ENCODE measurements around the gene KLF11.
"Not testable (repeated sequence)": the region's sequence is repeated elsewhere in the genome, so short reads cannot be mapped to it uniquely, and the experiment has no call there.

Gene KLF11

DNA sequence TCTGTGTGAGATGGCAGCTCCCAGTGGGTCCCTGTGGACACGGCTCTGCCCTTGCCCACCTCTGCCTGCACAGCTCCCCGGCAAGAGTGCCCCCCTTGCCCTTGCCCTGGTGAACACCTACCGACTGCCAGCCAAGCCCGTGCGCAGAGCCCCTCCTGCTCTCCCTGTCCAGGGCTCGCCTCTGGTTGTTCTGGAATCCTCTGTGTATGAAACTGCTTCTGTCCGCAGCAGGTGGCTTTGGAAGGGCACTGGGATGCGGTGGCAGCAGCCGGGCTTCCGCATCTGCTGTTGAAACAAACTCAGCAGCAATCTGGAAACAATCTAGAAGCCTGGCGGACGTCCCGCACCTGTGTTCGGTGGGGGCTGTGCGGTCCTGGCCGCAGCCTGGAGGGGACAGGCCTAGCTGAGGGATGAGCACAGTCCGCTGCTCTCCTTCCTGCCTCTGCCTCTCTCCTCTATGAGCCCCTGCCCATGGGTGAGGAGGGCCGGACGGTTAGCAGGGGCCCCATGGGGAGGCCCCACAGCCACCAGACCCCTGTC lies 34.0 kb upstream of the KLF11 start:
- Histone ChIP-seq H3K9me3 (ENCODE audit: control insufficient read depth in 2 of 2, low read length in 2 of 2) (no peaks in the 10 kb centered on the region), H3K9ac (ENCODE audit: low read depth in 1 of 2, low read length in 2 of 2) (no peak overlapping the region), H3K36me3 (ENCODE audit: control insufficient read depth in 2 of 2, insufficient read depth in 2 of 2, low read length in 2 of 2) (no peaks in the 10 kb centered on the region), H3K4me3 (ENCODE audit: low read length in 2 of 2) (no peak overlapping the region), H3K27ac (ENCODE audit: low read depth in 2 of 2, low read length in 2 of 2) (no peak overlapping the region), H3K4me1 (ENCODE audit: control insufficient read depth in 2 of 2, insufficient read depth in 2 of 2, low read length in 2 of 2) (peaks cover 2 to 6% of the 10 kb centered on the region in 2 donors), H3K27me3 (ENCODE audit: control insufficient read depth in 2 of 2, insufficient read depth in 2 of 2, low read length in 2 of 2) (no peaks in the 10 kb centered on the region)

DNA sequence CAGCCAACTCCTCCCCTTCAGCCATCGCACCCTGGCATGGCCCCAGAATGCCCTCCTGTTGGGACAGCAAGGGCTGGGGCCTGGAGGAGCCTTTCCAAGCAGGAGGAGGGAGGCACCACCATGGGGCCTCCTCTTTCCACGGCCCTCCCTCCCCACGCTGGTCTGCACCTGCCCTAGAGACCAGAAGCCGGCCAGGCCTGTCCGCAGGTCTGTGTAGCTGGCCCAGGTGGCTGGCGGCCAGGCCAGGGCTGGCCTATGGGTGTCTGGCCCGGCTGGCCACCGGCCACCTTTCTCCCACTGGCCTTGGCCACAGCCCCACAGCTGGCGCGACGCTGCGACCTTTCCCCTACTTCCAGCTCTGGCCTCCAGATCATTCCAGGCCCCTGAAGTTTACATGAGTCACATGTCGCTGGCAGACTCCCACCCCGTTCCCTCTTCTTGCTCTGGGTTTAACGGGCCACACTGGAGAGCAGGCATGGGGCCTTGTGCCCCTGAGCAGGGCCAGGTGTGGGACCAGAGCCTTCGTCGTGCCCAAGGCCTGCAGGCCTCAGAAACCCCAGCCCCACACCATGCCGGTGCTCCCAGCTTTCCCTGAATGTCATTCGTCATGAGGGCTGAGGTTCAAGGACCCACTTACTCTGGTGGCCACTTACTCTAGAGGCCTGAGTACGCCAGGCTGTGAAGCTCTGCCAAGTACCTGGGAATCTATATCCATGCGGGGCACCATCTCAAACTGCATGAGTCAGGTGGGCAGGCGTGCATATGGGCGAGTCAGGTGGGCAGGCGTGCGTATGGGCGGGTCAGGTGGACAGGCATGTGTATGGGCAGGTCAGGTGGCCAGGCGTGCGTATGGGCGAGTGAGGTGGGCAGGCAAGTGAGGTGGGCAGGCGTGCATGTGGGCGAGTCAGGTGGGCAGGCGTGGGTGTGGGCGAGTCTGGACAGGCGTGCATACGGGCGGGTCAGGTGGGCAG lies 33.3 kb upstream of the KLF11 start:
- Histone ChIP-seq H3K36me3 (ENCODE audit: control insufficient read depth in 2 of 2, insufficient read depth in 2 of 2, low read length in 2 of 2) (no peaks in the 10 kb centered on the region), H3K9me3 (ENCODE audit: control insufficient read depth in 2 of 2, low read length in 2 of 2) (no peaks in the 10 kb centered on the region), H3K27me3 (ENCODE audit: control insufficient read depth in 2 of 2, insufficient read depth in 2 of 2, low read length in 2 of 2) (no peaks in the 10 kb centered on the region), H3K4me3 (ENCODE audit: low read length in 2 of 2) (no peak overlapping the region), H3K4me1 (ENCODE audit: control insufficient read depth in 2 of 2, insufficient read depth in 2 of 2, low read length in 2 of 2) (peaks cover 2 to 6% of the 10 kb centered on the region in 2 donors), H3K9ac (ENCODE audit: low read depth in 1 of 2, low read length in 2 of 2) (no peak overlapping the region), H3K27ac (ENCODE audit: low read depth in 2 of 2, low read length in 2 of 2) (no peak overlapping the region)

DNA sequence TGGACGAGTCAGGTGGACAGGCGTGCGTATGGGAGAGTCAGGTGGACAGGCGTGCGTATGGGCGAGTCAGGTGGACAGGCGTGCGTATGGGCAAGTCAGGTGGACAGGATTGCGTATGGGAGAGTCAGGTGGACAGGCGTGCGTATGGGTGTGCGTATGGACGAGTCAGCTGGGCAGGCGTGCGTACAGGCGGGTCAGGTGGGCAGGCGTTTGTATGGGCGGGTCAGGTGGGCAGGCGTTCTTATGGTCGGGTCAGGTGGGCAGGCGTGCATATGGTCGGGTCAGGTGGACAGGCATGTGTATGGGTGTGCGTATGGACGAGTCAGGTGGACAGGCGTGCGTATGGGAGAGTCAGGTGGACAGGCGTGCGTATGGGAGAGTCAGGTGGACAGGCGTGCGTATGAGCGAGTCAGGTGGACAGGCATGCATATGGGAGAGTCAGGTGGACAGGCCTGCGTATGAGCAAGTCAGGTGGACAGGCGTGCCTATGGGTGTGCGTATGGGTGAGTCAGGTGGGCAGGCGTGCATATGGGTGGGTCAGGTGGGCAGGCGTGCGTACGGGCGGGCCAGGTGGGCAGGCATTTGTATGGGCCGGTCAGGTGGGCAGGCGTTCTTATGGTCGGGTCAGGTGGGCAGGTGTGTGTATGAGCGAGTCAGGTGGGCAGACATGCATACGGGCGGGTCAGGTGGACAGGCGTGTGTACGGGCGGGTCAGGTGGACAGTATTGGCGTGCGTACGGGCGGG lies 32.3 kb upstream of the KLF11 start:
- not testable (repeated sequence) for H3K27me3 ChIP-seq (ENCODE audit: control insufficient read depth in 2 of 2, insufficient read depth in 2 of 2, low read length in 2 of 2); H3K36me3 ChIP-seq (ENCODE audit: control insufficient read depth in 2 of 2, insufficient read depth in 2 of 2, low read length in 2 of 2); H3K9ac ChIP-seq (ENCODE audit: low read depth in 1 of 2, low read length in 2 of 2); H3K4me3 ChIP-seq (ENCODE audit: low read length in 2 of 2); H3K9me3 ChIP-seq (ENCODE audit: control insufficient read depth in 2 of 2, low read length in 2 of 2); H3K4me1 ChIP-seq (ENCODE audit: control insufficient read depth in 2 of 2, insufficient read depth in 2 of 2, low read length in 2 of 2); H3K27ac ChIP-seq (ENCODE audit: low read depth in 2 of 2, low read length in 2 of 2)

DNA sequence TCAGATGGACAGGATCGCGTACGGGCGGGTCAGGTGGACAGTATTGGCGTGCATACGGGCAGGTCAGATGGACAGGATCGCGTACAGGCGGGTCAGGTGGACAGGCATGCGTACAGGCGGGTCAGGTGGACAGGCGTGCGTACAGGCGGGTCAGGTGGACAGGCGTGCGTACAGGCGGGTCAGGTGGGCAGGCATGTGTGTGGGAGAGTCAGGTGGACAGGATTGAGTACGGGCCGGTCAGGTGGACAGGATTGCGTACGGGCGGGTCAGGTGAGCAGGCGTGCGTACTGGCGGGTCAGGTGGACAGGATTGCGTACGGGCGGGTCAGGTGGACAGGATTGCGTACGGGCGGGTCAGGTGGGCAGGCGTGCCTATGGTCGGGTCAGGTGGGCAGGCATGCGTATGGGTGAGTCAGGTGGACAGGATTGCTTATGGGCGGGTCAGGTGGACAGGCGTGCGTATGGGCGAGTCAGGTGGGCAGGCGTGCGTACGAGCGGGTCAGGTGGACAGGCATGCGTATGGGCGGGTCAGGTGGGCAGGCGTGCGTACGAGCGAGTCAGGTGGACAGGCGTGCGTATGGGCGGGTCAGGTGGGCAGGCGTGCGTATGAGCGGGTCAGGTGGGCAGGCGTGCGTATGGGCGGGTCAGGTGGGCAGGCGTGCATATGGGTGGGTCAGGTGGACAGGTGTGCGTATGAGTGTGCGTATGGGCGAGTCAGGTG lies 31.6 kb upstream of the KLF11 start:
- not testable (repeated sequence) for H3K4me3 ChIP-seq (ENCODE audit: low read length in 2 of 2); H3K27ac ChIP-seq (ENCODE audit: low read depth in 2 of 2, low read length in 2 of 2); H3K4me1 ChIP-seq (ENCODE audit: control insufficient read depth in 2 of 2, insufficient read depth in 2 of 2, low read length in 2 of 2); H3K36me3 ChIP-seq (ENCODE audit: control insufficient read depth in 2 of 2, insufficient read depth in 2 of 2, low read length in 2 of 2); H3K9me3 ChIP-seq (ENCODE audit: control insufficient read depth in 2 of 2, low read length in 2 of 2); H3K27me3 ChIP-seq (ENCODE audit: control insufficient read depth in 2 of 2, insufficient read depth in 2 of 2, low read length in 2 of 2); H3K9ac ChIP-seq (ENCODE audit: low read depth in 1 of 2, low read length in 2 of 2)

DNA sequence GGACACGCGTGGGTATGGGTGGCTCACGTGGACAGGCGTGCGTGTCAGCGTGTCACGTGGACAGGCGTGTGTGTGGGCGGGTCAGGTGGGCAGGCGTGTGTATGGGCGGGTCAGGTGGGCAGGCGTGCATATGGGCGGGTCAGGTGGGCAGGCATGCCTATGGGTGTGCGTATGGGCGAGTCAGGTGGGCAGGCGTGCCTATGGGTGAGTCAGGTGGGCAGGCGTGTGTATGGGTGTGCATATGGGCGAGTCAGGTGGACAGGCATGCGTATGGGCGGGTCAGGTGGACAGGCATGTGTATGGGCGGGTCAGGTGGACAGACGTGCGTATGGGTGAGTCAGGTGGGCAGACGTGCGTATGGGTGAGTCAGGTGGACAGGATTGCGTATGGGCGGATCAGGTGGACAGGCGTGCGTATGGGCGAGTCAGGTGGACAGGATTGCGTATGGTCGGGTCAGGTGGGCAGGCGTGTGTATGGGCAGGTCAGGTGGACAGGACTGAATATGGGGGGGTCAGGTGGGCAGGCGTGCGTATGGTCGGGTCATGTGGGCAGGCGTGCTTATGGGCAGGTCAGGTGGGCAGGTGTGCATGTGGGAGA lies 30.9 kb upstream of the KLF11 start:
- not testable (repeated sequence) for H3K9ac ChIP-seq (ENCODE audit: low read depth in 1 of 2, low read length in 2 of 2); H3K4me3 ChIP-seq (ENCODE audit: low read length in 2 of 2); H3K9me3 ChIP-seq (ENCODE audit: control insufficient read depth in 2 of 2, low read length in 2 of 2); H3K27me3 ChIP-seq (ENCODE audit: control insufficient read depth in 2 of 2, insufficient read depth in 2 of 2, low read length in 2 of 2); H3K4me1 ChIP-seq (ENCODE audit: control insufficient read depth in 2 of 2, insufficient read depth in 2 of 2, low read length in 2 of 2); H3K27ac ChIP-seq (ENCODE audit: low read depth in 2 of 2, low read length in 2 of 2); H3K36me3 ChIP-seq (ENCODE audit: control insufficient read depth in 2 of 2, insufficient read depth in 2 of 2, low read length in 2 of 2)

DNA sequence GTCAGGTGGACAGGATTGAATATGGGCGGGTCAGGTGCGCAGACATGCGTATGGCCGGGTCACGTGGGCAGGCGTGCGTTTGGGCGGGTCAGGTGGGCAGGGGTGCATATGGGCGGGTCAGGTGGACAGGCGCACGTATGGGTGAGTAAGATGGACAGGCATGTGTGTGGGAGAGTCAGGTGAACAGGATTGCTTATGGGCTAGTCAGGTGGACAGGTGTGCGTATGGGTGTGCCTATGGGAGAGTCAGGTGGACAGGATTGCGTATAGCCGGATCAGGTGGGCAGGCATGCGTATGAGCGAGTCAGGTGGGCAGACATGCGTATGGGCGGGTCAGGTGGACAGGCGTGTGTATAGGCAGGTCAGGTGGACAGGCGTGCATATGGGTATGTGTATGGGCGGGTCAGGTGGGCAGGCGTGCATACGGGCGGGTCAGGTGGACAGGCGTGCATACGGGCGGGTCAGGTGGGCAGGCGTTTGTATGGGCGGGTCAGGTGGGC lies 30.3 kb upstream of the KLF11 start:
- no peaks in the 10 kb centered on the region for H3K27me3 ChIP-seq (ENCODE audit: control insufficient read depth in 2 of 2, insufficient read depth in 2 of 2, low read length in 2 of 2)
- H3K9ac ChIP-seq (ENCODE audit: low read depth in 1 of 2, low read length in 2 of 2): no peak overlapping the region
- no peaks in the 10 kb centered on the region for H3K36me3 ChIP-seq (ENCODE audit: control insufficient read depth in 2 of 2, insufficient read depth in 2 of 2, low read length in 2 of 2)

DNA sequence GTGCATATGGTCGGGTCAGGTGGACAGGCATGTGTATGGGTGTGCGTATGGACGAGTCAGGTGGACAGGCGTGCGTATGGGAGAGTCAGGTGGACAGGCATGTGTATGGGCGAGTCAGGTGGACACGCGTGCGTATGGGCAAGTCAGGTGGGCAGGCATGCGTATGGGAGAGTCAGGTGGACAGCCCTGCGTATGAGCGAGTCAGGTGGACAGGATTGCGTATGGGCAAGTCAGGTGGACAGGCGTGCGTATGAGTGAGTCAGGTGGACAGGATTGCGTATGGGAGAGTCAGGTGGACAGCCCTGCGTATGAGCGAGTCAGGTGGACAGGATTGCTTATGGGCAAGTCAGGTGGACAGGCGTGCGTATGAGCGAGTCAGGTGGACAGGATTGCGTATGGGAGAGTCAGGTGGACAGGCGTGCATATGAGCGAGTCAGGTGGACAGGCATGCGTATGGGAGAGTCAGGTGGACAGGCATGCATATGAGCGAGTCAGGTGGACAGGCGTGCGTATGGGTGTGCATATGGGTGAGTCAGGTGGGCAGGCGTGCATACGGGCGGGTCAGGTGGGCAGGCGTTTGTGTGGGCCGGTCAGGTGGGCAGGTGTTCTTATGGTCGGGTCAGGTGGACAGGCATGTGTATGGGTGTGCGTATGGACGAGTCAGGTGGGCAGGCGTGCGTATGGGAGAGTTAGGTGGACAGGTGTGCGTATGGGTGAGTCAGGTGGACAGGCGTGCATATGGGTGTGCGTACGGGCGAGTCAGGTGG lies 29.5 kb upstream of the KLF11 start:
- H3K4me1 ChIP-seq (ENCODE audit: control insufficient read depth in 2 of 2, insufficient read depth in 2 of 2, low read length in 2 of 2); H3K9me3 ChIP-seq (ENCODE audit: control insufficient read depth in 2 of 2, low read length in 2 of 2); H3K27ac ChIP-seq (ENCODE audit: low read depth in 2 of 2, low read length in 2 of 2); H3K27me3 ChIP-seq (ENCODE audit: control insufficient read depth in 2 of 2, insufficient read depth in 2 of 2, low read length in 2 of 2); H3K36me3 ChIP-seq (ENCODE audit: control insufficient read depth in 2 of 2, insufficient read depth in 2 of 2, low read length in 2 of 2); H3K4me3 ChIP-seq (ENCODE audit: low read length in 2 of 2); H3K9ac ChIP-seq (ENCODE audit: low read depth in 1 of 2, low read length in 2 of 2): not testable (repeated sequence)

More for the DNA sequence above, 30.3 kb upstream of the KLF11 start:
- H3K4me1 ChIP-seq (ENCODE audit: control insufficient read depth in 2 of 2, insufficient read depth in 2 of 2, low read length in 2 of 2): peaks cover 2 to 3% of the 10 kb centered on the region in 2 donors
- no peak overlapping the region for H3K4me3 ChIP-seq (ENCODE audit: low read length in 2 of 2)
- H3K9me3 ChIP-seq (ENCODE audit: control insufficient read depth in 2 of 2, low read length in 2 of 2): no peaks in the 10 kb centered on the region
- no peak overlapping the region for H3K27ac ChIP-seq (ENCODE audit: low read depth in 2 of 2, low read length in 2 of 2)

DNA sequence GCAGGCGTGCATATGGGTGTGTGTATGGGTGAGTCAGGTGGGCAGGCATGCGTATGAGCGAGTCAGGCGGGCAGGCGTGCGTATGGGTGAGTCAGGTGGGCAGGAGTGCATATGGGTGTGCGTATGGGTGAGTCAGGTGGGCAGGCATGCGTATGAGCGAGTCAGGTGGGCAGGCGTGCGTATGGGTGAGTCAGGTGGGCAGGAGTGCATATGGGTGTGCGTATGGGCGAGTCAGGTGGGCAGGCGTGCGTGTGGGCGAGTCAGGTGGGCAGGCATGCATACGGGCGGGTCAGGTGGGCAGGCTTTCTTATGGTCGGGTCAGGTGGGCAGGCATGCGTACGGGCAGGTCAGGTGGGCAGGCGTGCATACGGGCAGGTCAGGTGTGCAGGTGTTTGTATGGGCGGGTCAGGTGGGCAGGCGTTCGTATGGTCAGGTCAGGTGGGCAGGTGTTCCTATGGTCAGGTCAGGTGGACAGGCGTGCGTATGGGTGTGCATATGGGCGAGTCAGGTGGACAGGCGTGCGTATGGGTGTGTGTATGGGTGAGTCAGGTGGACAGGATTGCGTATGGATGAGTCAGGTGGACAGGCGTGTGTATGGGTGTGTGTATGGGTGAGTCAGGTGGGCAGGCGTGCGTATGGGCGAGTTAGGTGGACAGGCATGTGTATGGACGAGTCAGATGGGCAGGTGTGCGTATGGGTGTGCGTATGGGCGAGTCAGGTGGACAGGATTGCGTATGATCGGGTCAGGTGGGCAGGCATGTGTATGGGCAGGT lies 28.7 kb upstream of the KLF11 start:
- no peak overlapping the region for H3K4me3 ChIP-seq (ENCODE audit: low read length in 2 of 2)
- H3K36me3 ChIP-seq (ENCODE audit: control insufficient read depth in 2 of 2, insufficient read depth in 2 of 2, low read length in 2 of 2): no peaks in the 10 kb centered on the region
- peaks cover 0 to 1% of the 10 kb centered on the region in 2 donors for H3K27me3 ChIP-seq (ENCODE audit: control insufficient read depth in 2 of 2, insufficient read depth in 2 of 2, low read length in 2 of 2)
- no peak overlapping the region for H3K9ac ChIP-seq (ENCODE audit: low read depth in 1 of 2, low read length in 2 of 2)
- no peaks in the 10 kb centered on the region for H3K9me3 ChIP-seq (ENCODE audit: control insufficient read depth in 2 of 2, low read length in 2 of 2)
- no peaks in the 10 kb centered on the region for H3K4me1 ChIP-seq (ENCODE audit: control insufficient read depth in 2 of 2, insufficient read depth in 2 of 2, low read length in 2 of 2)
- H3K27ac ChIP-seq (ENCODE audit: low read depth in 2 of 2, low read length in 2 of 2): no peak overlapping the region

Measured in mucosa of rectum (tissue), 2 donors.